Testis (tissue), 3 donors: Measurements from ENCODE around the gene PTPRC. TPM values are rescaled to one million over a fixed set of nuclear protein-coding genes. Genes with fewer than 3 reads are reported as not detected.

Experiments used
- DNase-seq: peaks from one replicate; pipeline ENCODE4 v3.0.0-alpha.2; 2019
- H3K27ac ChIP-seq, 2 donors: fragments of 200-600 bp; sonication (generic); one replicate each; pipeline ENCODE4 v1.5.1; 2019
- H3K27me3 ChIP-seq: fragments of 200-600 bp; sonication (generic); one replicate; pipeline ENCODE4 v1.5.1; 2019
- H3K36me3 ChIP-seq: fragments of 200-600 bp; sonication (generic); one replicate; pipeline ENCODE4 v1.5.1; 2017; ENCODE audit warnings: low read depth; ENCODE audit errors: missing control alignments
- H3K4me1 ChIP-seq: fragments of 200-600 bp; sonication (generic); one replicate; pipeline ENCODE4 v1.5.1; 2019
- H3K4me3 ChIP-seq, 2 donors: fragments of 200-600 bp; sonication (generic); one replicate each; pipeline ENCODE4 v1.5.1; 2017 to 2019
- H3K9me3 ChIP-seq: fragments of 200-600 bp; sonication (generic); one replicate; pipeline ENCODE4 v1.5.1; 2017
- CTCF ChIP-seq, 3 experiments: fragments of 450-650 bp in 2 of 3; fragments of 200-600 bp in 1 of 3; sonication (generic) in 1 of 3; IDR thresholded peaks; one replicate each; pipeline ENCODE4 v1.5.1; 2016 to 2019; ENCODE audit warnings: antibody characterized with exemption in 3 of 3, mild to moderate bottlenecking in 2 of 3, moderate library complexity in 1 of 3
- POLR2A ChIP-seq: fragments of 450-650 bp; IDR thresholded peaks from one replicate; pipeline ENCODE4 v1.6.1; 2017; ENCODE audit warnings: antibody characterized with exemption, mild to moderate bottlenecking, moderate library complexity
- WGBS, 2 donors: methylation state at CpG; one replicate each; pipeline ENCODE4 v1.1.5; 2018; 5-methylcytosine and 5-hydroxymethylcytosine counted together
- intact Hi-C: fragments of 100-400 bp; cut with DNase I; formaldehyde crosslinking; loops from one replicate; pipeline ENCODE4 v1.15.1; 2023; ENCODE audit warnings: low total_unique reads
- polyA plus RNA-seq: library from polyadenylated mRNA; stranded (reverse); fragments of 350-450 nt; fragmentation: Illumina TruSeq; extraction: RNeasy Lipid Tissue Mini Kit (QIAGEN cat#74804); gene quantifications from one replicate; pipeline ENCODE4 v1.2.3, GENCODE V29; 2014; ENCODE audit warnings: low read depth, low replicate concordance; ENCODE audit not compliant: insufficient read depth
- total RNA-seq, 2 donors: library from RNA; depleted of rRNA; stranded (reverse); fragments of >200 nt; gene quantifications; one replicate each; pipeline ENCODE4 v1.2.3, GENCODE V29; 2016

PTPRC gene
- total and polyA plus RNA-seq, 3 donors from 2014 or later = 5.1 to 10.8 (median 9.7) TPM

- intact Hi-C loops = no loop called here
Observed at GRCh38 chr1:198788561-198789064, 149.8 kb downstream of the PTPRC start.

GRCh38 chr1:198793714-198794113 is 154.9 kb downstream of the PTPRC start:
- H3K4me3 ChIP-seq = no peak overlapping the region
- H3K9me3 ChIP-seq = no peaks in the 10 kb centered on the region
- no peaks in the 10 kb centered on the region for H3K36me3 ChIP-seq
- no peaks in the 10 kb centered on the region for H3K4me1 ChIP-seq
- no peaks in the 10 kb centered on the region for H3K27me3 ChIP-seq
- intact Hi-C loops = no loop called here
- H3K27ac ChIP-seq = no peak overlapping the region
- no peak for DNase-seq
- WGBS, 2 donors = 85% methylated on average over 3 of the region's 3 CpGs
- TF ChIP-seq CTCF (IDR thresholded peaks at IDR 0.05) (no peak), POLR2A (no peak)

More at GRCh38 chr1:198788561-198789064, 149.8 kb downstream of the PTPRC start:
- Histone ChIP-seq H3K4me3 (no peak overlapping the region), H3K27me3 (no peaks in the 10 kb centered on the region), H3K27ac (no peak overlapping the region), H3K4me1 (no peaks in the 10 kb centered on the region), H3K9me3 (no peaks in the 10 kb centered on the region), H3K36me3 (no peaks in the 10 kb centered on the region)
- WGBS, 2 donors = 58 to 61% methylated on average over 3 of the region's 3 CpGs
- no peak for DNase-seq
- TF ChIP-seq CTCF (IDR thresholded peaks at IDR 0.05) (no peak), POLR2A (no peak)

GRCh38 chr1:198794498-198794897 is 155.7 kb downstream of the PTPRC start:
- H3K27ac ChIP-seq = no peak overlapping the region
- H3K36me3 ChIP-seq = no peaks in the 10 kb centered on the region
- no peaks in the 10 kb centered on the region for H3K27me3 ChIP-seq
- no peak for DNase-seq
- no peaks in the 10 kb centered on the region for H3K4me1 ChIP-seq
- intact Hi-C loops = no loop called here
- TF ChIP-seq POLR2A (no peak), CTCF (IDR thresholded peaks at IDR 0.05) (no peak)
- no peaks in the 10 kb centered on the region for H3K9me3 ChIP-seq
- H3K4me3 ChIP-seq = no peak overlapping the region

- no peak for DNase-seq
- TF ChIP-seq CTCF (IDR thresholded peaks at IDR 0.05) (no peak), POLR2A (no peak)
- Histone ChIP-seq H3K4me3 (no peak overlapping the region), H3K9me3 (no peaks in the 10 kb centered on the region), H3K27ac (no peak overlapping the region), H3K36me3 (no peaks in the 10 kb centered on the region), H3K27me3 (no peaks in the 10 kb centered on the region), H3K4me1 (no peaks in the 10 kb centered on the region)
- intact Hi-C loops = no loop called here
- WGBS, 2 donors = 89 to 94% methylated on average over 2 of the region's 2 CpGs
Observed at GRCh38 chr1:198797656-198798055, 158.8 kb downstream of the PTPRC start.

- H3K4me3 ChIP-seq = no peak overlapping the region
- H3K27ac ChIP-seq = no peak overlapping the region
- intact Hi-C loops = no loop called here
- TF ChIP-seq CTCF (IDR thresholded peaks at IDR 0.05) (no peak), POLR2A (no peak)
- no peaks in the 10 kb centered on the region for H3K27me3 ChIP-seq
- H3K9me3 ChIP-seq = no peaks in the 10 kb centered on the region
- no peak for DNase-seq
- H3K4me1 ChIP-seq = no peaks in the 10 kb centered on the region
- 31 to 37% methylated on average over 1 of the region's 1 CpG for WGBS, 2 donors
- no peaks in the 10 kb centered on the region for H3K36me3 ChIP-seq
Observed at GRCh38 chr1:198798923-198799386, 160.1 kb downstream of the PTPRC start.
